ENCODE results near the gene LRIT2.
"Not testable (repeated sequence)": the region's sequence is repeated elsewhere in the genome, so short reads cannot be mapped to it uniquely, and the experiment has no call there.

The LRIT2 gene

GRCh38 chr10:84184517-84184916 is 40.8 kb downstream of the LRIT2 start:
- ChIA-PET CTCF (no interaction called here), POLR2A (ENCODE audit: low non-redundant PET) (no interaction called here)
- no peak for DNase-seq (ENCODE audit: low spot score)
- H3K27ac ChIP-seq = no peak overlapping the region
- no peak for TF ChIP-seq CTCF (conservative IDR thresholded peaks at IDR 0.05; ENCODE audit: low read depth)

GRCh38 chr10:84181631-84182030 is 43.7 kb downstream of the LRIT2 start:
- no peak for DNase-seq (ENCODE audit: low spot score)
- ChIA-PET CTCF (interaction anchor here (0.6 kb wide), 1 partner anchor 9 kb away, joined by 3 read pairs; no protein-coding TSS in a partner anchor), POLR2A (ENCODE audit: low non-redundant PET) (no interaction called here)
- H3K27ac ChIP-seq = peak overlapping the region; percentile 95
- no peak for TF ChIP-seq CTCF (conservative IDR thresholded peaks at IDR 0.05; ENCODE audit: low read depth)

- H3K27ac ChIP-seq = peak overlapping the region; percentile 95
- CTCF ChIA-PET; DNase-seq (ENCODE audit: low spot score); POLR2A ChIA-PET (ENCODE audit: low non-redundant PET): not testable (repeated sequence)
Observed at GRCh38 chr10:84180386-84180785, 45.0 kb downstream of the LRIT2 start.

GRCh38 chr10:84179059-84179710 is 46.2 kb downstream of the LRIT2 start:
- POLR2A ChIA-PET (ENCODE audit: low non-redundant PET) = no interaction called here
- H3K27ac ChIP-seq = peak overlapping the region; percentile 95
- CTCF ChIA-PET = no interaction called here
- peak; percentile 98 for DNase-seq (ENCODE audit: low spot score)
- TF ChIP-seq CTCF (conservative IDR thresholded peaks at IDR 0.05; ENCODE audit: low read depth) = no peak

- ChIA-PET POLR2A (ENCODE audit: low non-redundant PET) (no interaction called here), CTCF (interaction anchor here (1.0 kb wide), 1 partner anchor 30 kb away, joined by 4 read pairs; no protein-coding TSS in a partner anchor)
- TF ChIP-seq CTCF (conservative IDR thresholded peaks at IDR 0.05; ENCODE audit: low read depth) = no peak
- no peak for DNase-seq (ENCODE audit: low spot score)
- H3K27ac ChIP-seq = peak overlapping the region; percentile 80; the same call in 1 of the 2 replicates
Observed at GRCh38 chr10:84178160-84178609, 47.2 kb downstream of the LRIT2 start.

GRCh38 chr10:84177541-84178141 is 47.7 kb downstream of the LRIT2 start:
- POLR2A ChIA-PET (ENCODE audit: low non-redundant PET) = no interaction called here
- H3K27ac ChIP-seq = peak overlapping the region; percentile 80
- CTCF ChIA-PET = interaction anchor here (1.0 kb wide), 1 partner anchor 30 kb away, joined by 4 read pairs; no protein-coding TSS in a partner anchor
- TF ChIP-seq CTCF (conservative IDR thresholded peaks at IDR 0.05; ENCODE audit: low read depth) = no peak
- no peak for DNase-seq (ENCODE audit: low spot score)

GRCh38 chr10:84176836-84177474 is 48.4 kb downstream of the LRIT2 start:
- ChIA-PET CTCF (interaction anchor here (1.0 kb wide), 1 partner anchor 29 kb away, joined by 4 read pairs; no protein-coding TSS in a partner anchor), POLR2A (ENCODE audit: low non-redundant PET) (no interaction called here)
- DNase-seq (ENCODE audit: low spot score) = no peak
- TF ChIP-seq CTCF (conservative IDR thresholded peaks at IDR 0.05; ENCODE audit: low read depth) = no peak
- peak overlapping the region; percentile 80 for H3K27ac ChIP-seq
